ENCODE results near the gene PCDHGA1.
A peak's percentile ranks its signal among the peaks of the same experiment; 100 is the strongest.

The PCDHGA1 gene

DNA sequence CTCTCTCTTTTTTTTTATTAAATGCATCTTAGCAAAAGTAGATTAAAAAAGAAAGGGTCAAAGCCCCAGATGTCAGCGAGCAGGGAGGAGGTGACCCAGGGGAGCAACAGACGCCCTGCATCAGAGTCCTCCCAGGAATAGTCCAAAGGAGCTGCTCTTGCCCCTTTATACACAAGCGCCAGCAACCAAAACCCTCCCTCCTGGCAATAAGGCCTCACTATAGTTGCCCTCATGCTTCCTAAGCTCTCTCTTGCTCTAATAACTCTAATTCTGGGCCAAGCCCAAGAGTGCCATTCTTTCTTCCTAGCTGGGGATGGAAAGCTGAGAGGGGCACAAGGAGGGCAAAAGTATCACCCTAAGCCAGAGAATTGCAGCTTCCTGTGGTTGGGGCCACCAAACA is 184.8 kb downstream of the PCDHGA1 start:
- no peak for DNase-seq

DNA sequence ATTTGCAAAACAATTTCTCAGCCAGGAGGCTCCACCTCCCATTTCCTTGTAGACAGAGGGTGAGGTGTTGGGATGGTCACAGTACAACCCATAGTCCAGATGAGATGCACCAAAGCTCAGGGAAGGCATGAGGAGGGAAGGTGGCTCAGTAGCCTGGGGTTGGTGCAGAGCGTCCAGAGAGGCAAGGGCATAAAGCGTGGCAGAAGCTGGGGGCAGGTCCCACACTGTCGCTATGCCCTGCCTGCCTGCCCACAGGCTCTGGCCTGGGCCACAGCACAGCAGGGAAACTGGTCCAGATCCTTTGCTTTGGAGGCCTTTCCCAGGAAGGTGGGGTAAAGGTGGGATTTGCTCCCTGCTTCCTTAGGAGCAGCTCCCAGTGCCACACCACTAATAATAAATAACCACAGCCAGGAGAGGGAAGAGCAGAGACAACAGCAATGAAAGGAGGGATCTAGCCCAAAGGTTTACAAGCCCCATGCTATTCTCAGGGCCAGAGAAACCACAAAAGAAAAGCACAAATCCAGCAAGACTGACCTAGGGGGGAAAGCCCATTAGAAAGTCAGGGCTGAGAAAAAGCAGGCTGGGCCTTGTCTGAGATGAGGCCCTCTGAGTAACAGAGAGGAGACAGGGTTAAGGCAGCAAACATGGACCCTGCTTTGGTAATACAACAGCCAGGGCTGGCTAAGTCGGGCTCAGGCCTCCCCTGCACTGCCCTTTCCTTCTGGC is 185.8 kb downstream of the PCDHGA1 start:
- no peak for DNase-seq

DNA sequence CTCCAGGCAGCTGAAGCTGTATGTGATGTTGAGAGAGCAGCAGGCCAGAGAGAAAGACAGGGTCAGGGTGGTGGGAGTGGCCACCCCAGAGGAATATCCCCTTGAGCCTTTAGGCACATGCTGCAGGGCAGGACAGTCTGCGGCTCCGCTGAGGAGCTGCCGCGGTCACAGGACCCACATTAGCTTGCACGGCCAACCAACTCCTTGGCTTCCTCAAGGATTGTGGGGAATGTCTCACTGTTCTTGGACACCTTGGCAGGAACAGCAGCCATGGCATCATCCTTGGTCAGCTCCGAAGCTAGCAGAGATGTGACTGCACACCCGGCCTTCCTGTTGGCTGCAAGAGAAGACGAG is 186.3 kb downstream of the PCDHGA1 start:
- DNase-seq: no peak

DNA sequence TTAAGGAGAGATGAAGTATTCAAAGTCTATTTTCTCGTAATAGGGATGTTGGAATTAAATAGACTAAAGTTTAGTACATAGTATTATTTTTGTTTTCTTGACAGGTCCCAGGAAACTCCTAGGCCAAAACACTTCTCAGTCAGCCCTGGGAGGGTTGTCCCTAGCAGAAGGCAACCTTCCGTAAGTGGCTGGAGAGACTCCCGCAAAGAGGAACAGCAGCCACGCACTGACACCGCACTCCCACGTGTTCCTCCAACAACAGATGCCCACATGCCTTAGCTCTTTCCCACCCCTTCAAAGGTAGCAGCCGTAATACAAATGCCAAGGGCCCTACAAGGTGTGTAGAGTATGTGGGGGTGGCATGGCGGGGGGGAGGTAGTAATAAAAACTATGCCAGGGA is 187.0 kb downstream of the PCDHGA1 start:
- DNase-seq: no peak

DNA sequence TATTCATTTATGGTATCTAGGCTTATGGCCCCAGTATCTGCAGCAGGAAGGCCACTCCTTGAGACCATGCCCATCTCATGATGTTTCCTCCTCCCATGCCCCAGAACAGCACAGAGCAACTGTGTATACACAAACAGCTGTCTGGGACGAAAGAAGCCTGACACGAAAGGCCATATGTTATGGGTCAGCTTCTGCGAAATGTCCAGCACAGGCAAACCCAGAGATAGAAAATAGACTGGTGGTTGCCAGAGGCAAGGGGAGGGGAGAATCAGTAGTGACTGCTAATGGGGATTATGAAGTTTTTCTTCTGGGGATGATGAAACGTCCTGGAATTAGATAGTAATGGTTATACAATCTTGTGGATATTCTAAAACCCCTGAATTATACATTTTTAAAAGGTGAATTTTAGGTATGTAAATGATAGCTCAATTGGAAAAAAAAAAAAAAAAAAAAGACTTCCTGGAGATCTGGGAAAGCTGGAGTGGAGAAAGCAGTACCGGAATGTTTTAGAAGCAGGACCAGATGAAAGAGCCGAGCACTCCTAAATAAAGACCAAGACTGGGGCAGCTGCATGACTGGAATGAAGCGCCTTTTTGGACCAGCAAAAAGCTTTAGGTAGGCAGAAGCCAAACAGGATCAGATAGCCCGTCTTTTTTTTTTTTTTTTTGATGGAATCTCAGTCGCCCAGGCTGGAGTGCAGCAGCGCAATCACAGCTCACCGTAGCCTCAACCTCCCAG is 187.7 kb downstream of the PCDHGA1 start:
- DNase-seq: no peak

DNA sequence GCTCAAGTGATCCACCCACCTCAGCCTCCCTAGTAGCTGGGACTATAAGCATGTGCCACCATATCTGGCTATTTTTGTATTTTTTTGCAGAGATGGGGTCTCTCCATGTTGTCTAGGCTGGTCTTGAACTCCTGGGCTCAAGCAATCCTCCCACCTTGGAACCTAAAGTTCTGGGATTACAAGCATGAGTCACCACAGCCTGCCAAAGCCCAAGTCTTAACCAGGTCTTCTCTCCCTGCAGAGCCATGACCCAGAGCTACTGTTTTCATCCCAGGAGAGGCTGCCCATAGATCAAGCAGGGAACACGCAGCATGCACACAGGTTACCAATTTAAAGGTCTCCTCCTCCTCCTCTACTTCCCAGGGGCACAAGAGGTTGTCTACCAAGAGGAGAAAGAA is 188.3 kb downstream of the PCDHGA1 start:
- DNase-seq: no peak

DNA sequence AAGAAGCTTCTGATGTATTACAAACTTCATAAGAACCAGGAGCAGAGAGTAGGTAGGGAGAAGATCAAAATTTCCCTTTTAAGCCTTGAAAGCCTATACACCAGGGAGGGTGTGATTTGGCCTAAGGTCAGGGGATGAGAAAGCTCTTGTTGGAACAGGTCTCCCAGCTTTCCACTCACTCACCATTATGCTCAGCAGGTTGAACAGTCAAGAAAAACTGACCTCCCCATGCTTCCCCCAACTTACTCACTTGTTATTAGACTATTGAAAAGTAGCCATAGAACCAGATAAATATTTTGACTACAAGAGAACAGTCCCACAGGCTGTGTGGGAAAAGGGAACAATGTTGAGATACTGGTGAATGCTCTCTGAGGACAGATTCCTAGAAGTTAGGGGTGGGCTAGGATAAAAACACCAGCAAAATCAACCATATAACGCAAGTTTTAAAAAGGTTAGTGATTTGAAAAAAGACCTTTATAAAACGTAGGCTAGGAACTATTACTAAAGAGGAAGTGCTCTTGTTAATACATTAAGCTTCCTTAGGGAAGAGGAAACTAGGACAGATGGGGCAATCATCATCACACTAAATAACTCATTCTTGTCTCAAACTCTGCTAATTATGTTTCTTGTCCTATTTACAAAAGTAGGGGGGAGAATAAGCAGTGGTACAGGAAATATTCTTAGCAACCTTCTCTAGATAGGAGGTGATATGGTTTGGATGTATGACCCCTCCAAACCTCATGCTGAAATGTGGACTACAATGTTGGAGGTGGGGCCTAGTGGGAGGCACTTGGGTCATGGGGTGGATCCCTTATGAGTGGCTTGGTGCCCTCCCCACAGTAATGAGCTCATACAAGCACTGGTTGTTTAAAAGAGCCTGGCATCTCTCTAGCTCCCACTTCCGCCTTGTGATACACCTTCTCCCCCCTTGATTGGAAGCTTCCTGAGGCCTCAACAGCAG is 189.6 kb downstream of the PCDHGA1 start:
- no peak for DNase-seq

DNA sequence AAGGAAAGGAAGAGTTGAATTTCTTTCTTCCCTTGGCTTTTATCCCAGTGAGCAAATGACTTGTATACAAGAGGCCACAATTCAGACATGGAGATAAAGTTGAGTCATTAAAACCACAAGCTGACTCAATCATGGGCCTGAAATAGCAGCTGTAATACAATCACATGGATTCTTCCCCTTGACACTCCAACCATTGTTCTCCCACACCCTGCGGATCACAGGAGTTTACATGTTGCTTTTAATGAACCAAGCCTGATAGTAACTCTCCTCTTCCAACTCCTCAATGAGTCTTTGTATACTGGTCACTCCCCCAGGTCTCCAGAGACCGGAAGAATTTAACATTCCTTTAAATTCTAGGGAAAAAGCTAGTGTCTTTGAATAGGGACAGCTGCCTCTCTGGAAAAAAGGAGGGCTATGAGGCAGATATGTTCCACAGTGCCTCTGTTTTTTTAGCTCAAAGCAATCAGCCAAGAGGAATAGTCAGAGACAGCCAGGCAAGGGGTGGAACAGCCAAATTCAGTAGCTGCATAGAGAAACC is 191.0 kb downstream of the PCDHGA1 start:
- DNase-seq: no peak

DNA sequence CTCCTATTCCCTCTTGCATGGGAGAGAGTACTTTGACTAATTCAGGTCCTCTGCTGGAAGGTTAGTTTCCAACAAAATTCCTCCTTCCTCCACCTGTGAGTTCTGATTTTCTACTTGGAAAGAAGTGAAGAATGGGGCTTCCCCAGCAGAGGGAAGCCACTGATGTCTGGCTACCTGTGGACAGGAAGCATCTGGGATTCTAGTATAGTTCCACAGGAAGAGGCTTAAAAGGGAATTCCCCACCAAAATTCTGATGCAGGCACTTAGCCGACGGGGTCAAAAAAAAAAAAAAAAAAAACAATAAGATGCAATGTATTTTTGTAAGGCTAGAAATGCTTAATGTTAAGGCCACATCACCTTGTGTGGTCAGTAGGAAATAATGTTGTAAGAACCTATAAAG is 192.0 kb downstream of the PCDHGA1 start:
- no peak for DNase-seq

DNA sequence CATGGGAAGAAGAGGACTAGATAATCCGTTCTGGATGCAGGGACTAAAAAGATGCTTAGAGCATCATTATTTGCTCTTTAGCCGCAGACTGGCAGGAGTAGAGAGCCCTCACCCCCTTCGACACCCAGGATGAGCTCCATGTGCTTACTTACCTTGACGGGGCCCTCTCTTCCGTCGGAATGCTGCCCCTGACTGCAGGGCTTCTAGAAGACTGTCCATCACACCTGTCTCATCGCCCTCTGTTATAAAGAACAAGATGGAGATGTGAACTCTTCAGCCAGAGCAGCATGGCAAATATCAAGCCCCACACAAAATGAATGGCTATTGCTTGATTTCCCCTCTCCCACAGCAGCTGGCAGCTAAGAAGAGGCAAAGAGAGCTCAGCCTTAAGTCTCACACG is 193.7 kb downstream of the PCDHGA1 start:
- DNase-seq: no peak

DNA sequence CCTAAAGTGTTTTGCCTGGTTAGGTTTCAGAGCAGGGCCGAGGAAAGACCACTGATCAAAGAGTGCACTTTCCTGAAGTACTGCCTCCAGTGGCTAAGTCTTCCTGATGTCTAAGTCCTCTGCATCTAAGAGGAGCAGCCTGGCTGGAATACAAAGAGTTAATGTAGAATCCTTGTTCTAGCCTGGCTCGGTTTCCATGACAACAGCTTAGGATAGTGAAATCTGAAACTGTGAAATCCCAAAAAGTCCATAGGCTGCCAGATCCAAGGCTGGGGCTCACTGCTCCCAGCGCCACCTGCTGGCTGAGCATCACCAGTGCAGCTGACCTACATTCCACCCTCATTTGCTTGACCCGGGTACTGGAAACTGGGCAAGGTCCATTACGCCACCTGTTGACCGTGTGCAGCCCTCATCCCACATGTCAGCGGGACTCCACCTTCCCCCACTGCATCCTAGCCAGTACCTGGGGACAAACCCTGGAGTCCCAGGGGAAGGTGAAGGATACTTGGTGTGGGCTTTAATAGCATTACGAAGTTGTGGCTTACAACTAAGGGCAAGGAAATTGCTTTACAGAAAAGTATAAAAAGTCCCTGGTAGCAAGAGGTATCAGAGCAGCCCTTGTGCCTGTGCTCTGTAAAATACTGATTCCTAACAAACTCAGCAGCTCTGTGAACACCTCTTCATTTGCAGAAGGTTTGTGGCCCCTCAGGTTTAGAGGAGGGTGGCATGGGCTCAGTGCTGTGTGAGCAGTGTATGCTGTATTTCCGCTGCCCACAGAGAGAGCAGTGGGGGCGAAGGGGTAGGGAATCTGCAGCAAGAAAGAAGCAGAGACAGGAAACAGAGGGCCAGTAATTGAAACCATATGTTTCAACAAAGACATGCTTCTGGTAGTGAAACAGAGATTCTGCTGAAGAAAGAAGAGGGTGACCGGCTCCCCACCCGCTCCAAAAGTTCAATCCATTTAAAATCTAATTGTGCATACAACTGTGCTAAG is 194.6 kb downstream of the PCDHGA1 start:
- peak; percentile 41 for DNase-seq

DNA sequence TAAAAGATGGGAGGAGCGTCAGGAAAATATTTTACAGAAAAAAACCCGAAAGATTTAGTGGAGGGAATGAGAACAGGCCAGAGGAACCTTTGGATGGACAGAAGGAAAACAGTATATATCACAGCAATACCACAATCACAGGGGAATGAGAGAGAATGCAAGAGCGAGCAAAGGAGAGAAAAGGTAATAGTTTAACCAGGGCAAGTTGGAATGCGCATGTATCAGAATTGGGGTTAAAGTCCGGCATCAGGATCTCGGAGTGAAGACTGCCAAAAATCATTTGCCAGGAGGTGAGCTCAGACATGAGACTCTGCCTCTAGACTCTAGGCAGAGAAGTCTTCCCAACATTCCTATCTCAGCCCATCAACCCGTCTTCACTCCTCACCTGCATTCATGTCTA is 195.3 kb downstream of the PCDHGA1 start:
- no peak for DNase-seq

DNA sequence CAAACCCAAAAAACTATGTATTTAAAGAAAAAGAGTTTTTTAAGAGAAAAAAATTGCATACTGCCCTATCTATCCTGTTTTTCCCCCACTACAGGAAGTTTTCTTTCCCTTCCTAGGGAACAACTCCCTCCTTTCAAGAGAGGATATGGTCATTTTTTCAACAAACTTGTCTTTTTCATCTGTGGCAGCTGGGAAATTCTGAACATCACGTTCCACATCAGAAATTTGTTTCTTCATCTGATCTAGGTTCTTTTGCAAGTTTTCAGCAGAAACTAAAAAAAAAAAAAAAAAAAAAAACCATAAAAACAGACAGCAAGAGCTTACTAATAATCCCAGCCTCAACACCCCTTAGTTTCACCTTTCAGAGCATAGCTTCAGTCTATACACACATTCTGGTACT is 197.1 kb downstream of the PCDHGA1 start:
- no peak for DNase-seq

DNA sequence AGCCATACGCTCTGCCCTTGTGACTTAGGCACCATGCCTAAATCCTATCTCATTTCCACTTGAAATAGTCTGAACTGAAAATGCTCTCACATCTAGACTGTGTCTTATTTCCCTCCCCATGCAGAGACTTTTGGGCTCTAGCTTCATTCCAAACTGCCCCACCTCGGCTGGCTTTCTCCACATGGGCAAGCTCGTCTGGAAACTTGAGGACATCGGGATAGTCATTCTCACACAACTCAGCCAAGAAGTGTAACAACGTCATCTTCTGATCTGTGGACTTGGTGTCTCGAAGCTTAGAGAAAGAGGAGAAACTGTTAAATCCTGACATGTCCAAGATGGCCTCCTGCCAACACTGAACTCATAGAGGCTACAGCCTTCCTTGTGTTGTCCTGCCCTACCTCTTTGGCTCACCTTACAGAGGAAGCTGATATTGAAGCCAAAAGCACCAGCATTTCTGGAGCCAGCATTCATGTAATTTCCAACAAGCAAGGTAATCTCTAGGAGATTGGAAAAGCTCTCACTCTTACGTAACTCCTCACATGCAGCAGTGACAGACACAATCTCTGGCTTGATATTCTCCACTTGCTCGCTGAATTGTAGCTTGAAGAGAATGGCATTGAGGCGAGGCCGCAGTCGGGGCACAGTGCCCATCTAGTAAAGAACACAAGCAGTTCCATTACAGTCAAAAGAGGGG is 198.1 kb downstream of the PCDHGA1 start:
- DNase-seq: no peak

DNA sequence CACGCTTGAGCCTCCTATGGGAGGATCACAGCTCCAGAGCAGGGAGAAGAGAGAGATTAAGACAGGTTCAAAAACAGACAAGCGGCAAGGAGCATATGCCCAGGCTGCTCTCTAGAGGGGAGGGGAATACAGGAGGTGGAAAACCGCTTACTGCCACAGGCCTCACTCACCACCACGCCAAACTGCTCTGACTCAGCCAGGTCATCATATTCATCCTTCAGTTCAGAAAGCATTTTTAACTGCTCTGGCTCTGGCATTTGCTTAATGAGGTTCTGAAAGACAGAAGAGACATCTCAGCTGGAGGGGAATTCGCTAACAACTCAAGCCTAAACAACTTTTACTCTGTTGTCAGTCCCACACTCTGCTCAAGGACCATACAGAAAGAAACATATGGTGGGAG is 198.7 kb downstream of the PCDHGA1 start:
- DNase-seq: no peak

DNA sequence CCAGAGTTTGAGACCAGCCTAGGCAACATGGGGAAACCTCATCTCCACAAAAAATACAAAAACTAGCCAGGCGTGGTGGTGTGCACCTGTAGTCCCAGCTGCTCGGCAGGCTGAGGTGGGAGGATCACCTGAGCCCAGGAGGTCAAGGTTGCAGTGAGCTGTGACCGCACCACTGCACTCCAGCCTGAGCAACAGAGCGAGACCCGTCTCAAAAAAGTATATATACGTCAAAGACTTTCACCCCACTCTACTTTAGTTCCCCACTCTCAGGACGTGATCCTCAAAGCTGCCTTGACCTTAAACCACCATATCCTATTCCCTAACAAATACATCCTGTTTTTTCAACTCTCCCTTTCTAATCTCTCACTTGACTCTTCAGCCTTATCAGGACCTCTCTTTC is 199.6 kb downstream of the PCDHGA1 start:
- no peak for DNase-seq

DNA sequence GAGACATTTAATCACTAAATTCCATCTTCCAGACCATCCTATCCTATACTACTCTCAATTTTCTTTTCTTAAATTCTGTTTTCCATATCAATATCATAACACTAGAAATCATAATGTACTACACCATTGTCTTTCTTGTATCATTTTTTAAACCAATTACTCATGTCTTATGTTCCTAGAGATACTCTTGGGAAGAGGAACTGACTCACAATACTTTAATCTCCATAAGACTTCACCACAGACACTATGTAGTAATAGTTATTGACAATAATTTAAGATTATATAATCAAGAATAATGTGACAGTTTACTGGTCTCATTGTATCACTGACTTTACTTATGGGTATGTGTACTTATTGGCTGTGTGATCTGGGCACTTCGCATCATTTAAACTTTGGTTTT is 202.4 kb downstream of the PCDHGA1 start:
- no peak for DNase-seq

DNA sequence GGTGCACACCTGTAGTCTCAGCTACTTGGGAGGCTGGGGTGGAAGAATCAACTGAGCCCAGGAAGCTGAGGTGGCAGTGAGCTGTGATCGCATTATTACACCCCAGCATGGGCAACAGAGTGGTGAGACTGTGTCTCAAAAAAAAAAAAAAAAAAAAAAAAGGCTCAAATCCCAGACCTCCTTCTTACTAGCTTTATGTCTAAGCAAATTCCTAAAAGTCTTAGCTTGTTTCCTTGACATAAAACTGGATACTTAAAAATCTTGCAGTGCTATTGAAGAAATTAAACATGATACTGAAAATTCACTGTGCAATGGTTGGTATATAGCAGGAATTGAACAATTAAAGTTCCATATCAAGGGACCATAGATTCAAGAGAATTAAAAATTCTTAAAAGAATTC is 203.6 kb downstream of the PCDHGA1 start:
- DNase-seq: no peak

DNA sequence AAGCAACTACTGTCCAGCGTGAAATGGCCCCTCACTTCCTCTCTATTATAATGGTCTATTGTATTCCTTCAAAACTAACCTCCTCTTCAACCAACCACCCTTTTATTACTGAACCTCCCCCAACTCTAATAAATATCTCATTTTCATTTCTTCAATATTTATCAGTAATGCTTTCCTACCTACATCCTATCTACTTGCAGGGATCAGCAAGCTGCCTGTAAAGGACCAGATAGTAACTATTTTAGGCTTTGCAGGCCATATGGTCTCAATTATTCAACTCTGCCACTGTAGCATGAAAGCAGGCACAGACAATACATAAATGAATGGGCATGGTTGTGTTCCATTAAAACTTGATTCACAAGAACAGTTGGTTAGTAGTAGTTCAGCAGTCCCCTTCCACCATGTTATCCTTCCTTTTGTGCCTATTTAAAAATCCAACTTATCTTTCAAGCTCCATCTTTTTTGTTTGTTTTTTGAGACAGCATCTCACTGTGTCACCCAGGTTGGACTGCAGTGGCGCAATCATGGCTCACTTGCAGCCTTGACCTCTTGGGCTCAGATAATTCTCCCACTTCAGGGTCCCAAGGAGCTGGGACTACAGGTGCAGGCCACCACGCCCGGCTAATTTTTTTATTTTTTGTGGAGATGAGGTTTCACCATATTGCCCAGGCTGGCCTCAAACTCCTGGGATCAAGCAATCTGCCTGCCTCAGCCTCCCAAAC is 204.3 kb downstream of the PCDHGA1 start:
- no peak for DNase-seq

DNA sequence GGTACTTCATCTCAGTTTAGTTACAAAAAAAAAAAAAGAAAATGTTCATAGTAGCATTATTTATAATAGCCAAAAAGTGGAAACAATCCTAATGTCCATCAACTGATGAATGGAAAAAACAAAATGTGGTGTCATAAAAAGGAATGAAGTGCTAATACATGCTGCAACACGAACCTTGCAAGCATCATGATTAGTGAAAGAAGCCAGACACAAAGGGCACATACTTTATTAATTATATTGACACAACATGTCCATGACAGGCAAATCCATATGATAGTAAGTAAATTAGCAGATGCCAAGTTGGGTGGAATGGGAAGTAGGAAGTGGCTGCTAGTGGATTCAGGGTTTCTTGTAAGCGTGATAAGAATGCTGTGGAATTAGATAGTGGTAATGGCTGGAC is 212.7 kb downstream of the PCDHGA1 start:
- no peak for DNase-seq

DNA sequence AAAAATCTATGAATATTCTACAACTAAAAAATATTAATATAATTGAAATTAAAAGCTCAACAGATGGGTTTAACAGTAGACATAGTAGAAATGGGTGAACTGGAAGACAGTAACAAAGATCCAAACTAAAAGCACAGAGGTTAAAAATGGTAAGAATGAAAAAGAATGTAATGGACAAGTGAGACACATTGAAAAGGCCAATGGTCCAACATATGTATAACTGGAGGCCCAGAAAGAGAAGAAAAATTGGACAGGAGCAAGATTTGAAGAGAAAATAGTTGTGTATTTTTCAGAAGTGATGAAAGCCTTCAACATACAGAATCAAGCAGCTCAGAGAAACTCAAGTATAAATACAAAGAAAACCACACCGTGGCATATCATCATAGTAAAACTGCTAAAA is 217.2 kb downstream of the PCDHGA1 start:
- no peak for DNase-seq
